T-cell (primary cell): Measurements from ENCODE around the gene C3orf20. TPM values are rescaled to one million over a fixed set of nuclear protein-coding genes. Genes with fewer than 3 reads are reported as not detected.

Source experiments
- ATAC-seq, 4 experiments: fragments of 200-7000 bp in 3 of 4; fragments of 150-1000 bp in 1 of 4; cut with Tn5 transposase; replicated peaks in 1 of 4; 1 replicate in 3 of 4; 2 replicates in 1 of 4; pipeline ENCODE4 v1.10.0; 2021; ENCODE audit warnings: moderate library complexity in 3 of 4, mild to moderate bottlenecking in 2 of 4, moderate number of reproducible peaks in 1 of 4
- CTCF ChIA-PET, 2 donors: fragments of 300-600 bp; sonication (Branson Sonifier 250); formaldehyde crosslinking; loops; one replicate each; lab custom pipeline; 2022; ENCODE audit warnings: antibody characterized with exemption in 2 of 2; lab: Charles Lee
- POLR2A ChIA-PET, 2 donors: fragments of 300-600 bp; sonication (Branson Sonifier 250); formaldehyde crosslinking; loops; one replicate each; lab custom pipeline; 2022; ENCODE audit warnings: antibody characterized with exemption in 2 of 2; lab: Charles Lee
- DNase-seq, 35 experiments: peaks; one replicate each; pipeline versions ENCODE4 v3.0.0 to v3.0.0-alpha.2; 2013 to 2023
- H3K27ac ChIP-seq: one replicate; pipeline ENCODE4 v1.5.1; 2013; ENCODE audit warnings: low read length
- H3K27me3 ChIP-seq, 2 experiments: replicated peaks in 1 of 2; 1 replicate in 1 of 2; 2 replicates in 1 of 2; pipeline versions ENCODE4 v1.6.1 to v1.7.0; 2013; ENCODE audit warnings: low read length in 1 of 2, mixed read lengths in 1 of 2; ENCODE audit not compliant: control insufficient read depth in 2 of 2, insufficient read depth in 2 of 2; ENCODE audit errors: extremely low read depth in 1 of 2
- H3K36me3 ChIP-seq, 2 donors: 1 replicate in 1 of 2; 2 replicates in 1 of 2; pipeline versions ENCODE4 v1.6.1 to v1.7.0; 2013; ENCODE audit warnings: low read length in 1 of 2; ENCODE audit not compliant: control insufficient read depth in 2 of 2, insufficient read depth in 1 of 2; ENCODE audit errors: extremely low read depth in 1 of 2
- H3K4me1 ChIP-seq, 2 experiments: 1 replicate in 1 of 2; 2 replicates in 1 of 2; pipeline versions ENCODE4 v1.6.1 to v1.7.0; 2013; ENCODE audit warnings: low read length in 2 of 2, mixed read lengths in 1 of 2; ENCODE audit not compliant: insufficient read depth in 2 of 2, control insufficient read depth in 1 of 2; ENCODE audit errors: extremely low read depth in 1 of 2
- H3K4me3 ChIP-seq, 2 donors: 1 replicate in 1 of 2; 2 replicates in 1 of 2; pipeline versions ENCODE4 v1.5.1 to v1.7.0; 2013; ENCODE audit warnings: mild to moderate bottlenecking in 2 of 2, low read length in 1 of 2, moderate library complexity in 1 of 2; ENCODE audit not compliant: control insufficient read depth in 1 of 2; ENCODE audit errors: extremely low read depth in 1 of 2
- H3K9me3 ChIP-seq: 2 replicates; pipeline ENCODE4 v1.7.0; 2013
- H3K27ac Mint-ChIP-seq, 2 donors: one replicate each; pipeline ENCODE4 v1.8.0; 2020 to 2021; ENCODE audit warnings: mild to moderate bottlenecking in 2 of 2, mixed read lengths in 2 of 2
- H3K27me3 Mint-ChIP-seq, 2 donors: one replicate each; pipeline ENCODE4 v1.8.0; 2021 to 2022; ENCODE audit warnings: mixed read lengths in 2 of 2
- H3K36me3 Mint-ChIP-seq: one replicate; pipeline ENCODE4 v1.8.0; 2021; ENCODE audit warnings: mixed read lengths
- H3K4me1 Mint-ChIP-seq, 3 donors: one replicate each; pipeline ENCODE4 v1.8.0; 2020 to 2022; ENCODE audit warnings: mixed read lengths in 3 of 3, mild to moderate bottlenecking in 1 of 3
- H3K4me3 Mint-ChIP-seq, 3 donors: one replicate each; pipeline ENCODE4 v1.8.0; 2020 to 2022; ENCODE audit warnings: mild to moderate bottlenecking in 3 of 3, mixed read lengths in 3 of 3, moderate library complexity in 3 of 3
- H3K9me3 Mint-ChIP-seq, 3 donors: one replicate each; pipeline ENCODE4 v1.8.0; 2020 to 2022; ENCODE audit warnings: mixed read lengths in 3 of 3
- WGBS: methylation state at CpG from one replicate; pipeline ENCODE4 v1.1.5; 2013; ENCODE audit warnings: missing lambda C conversion rate; ENCODE audit not compliant: insufficient coverage; 5-methylcytosine and 5-hydroxymethylcytosine counted together
- total RNA-seq, 35 experiments: library from RNA in 6 of 35; stranded (reverse) in 6 of 35; fragments of 120-200 nt in 1 of 35; gene quantifications; one replicate each; pipeline versions ENCODE4 v1.2.1 to v1.2.4 and lab custom pipeline; 2013 to 2026

The C3orf20 gene
- total RNA-seq, 5 donors from 2014 or later (not counting 1 experiment from before 2014, with no cell fraction given) = 0.19 to 0.82 (median 0.37) TPM

DNA sequence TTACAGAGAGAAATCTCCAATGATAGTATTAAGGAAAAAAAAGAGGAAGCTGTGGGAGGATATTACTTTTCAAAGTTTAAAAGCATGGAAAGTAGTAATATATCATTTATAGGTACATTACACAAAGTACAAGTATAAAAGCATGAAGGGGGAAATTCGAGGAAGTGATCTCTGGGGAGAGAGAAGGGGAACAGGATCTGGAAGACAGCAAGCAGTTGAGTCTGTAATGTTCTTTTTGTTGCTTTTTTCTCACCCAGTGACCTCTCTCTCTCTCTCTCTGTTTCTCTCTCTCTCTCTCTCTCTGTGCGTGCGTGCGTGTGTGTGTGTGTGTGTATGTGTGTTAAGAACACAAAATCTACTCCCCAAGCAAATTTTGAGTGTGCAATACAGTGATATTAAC is 10.2 kb downstream of the C3orf20 start:
- Histone ChIP-seq H3K36me3 (no peaks in the 10 kb centered on the region), H3K27ac (no peak overlapping the region), H3K9me3 (no peaks in the 10 kb centered on the region), H3K4me1 (no peaks in the 10 kb centered on the region), H3K27me3 (peaks cover 0 to 2% of the 10 kb centered on the region in 2 experiments), H3K4me3 (no peak overlapping the region)
- CTCF ChIA-PET = no interaction called here
- peaks cover 0 to 6% (median 5%) of the 10 kb centered on the region in 3 donors for H3K9me3 Mint-ChIP-seq
- peaks cover 6% of the 10 kb centered on the region for H3K36me3 Mint-ChIP-seq
- ATAC-seq = no peak
- no peaks in the 10 kb centered on the region for H3K4me1 Mint-ChIP-seq
- no CpG with 5 or more reads among the region's 4 CpGs for WGBS
- H3K27me3 Mint-ChIP-seq = no peaks in the 10 kb centered on the region
- no peak for DNase-seq
- H3K4me3 Mint-ChIP-seq = no peak overlapping the region
- POLR2A ChIA-PET = no interaction called here
- no peak overlapping the region for H3K27ac Mint-ChIP-seq

DNA sequence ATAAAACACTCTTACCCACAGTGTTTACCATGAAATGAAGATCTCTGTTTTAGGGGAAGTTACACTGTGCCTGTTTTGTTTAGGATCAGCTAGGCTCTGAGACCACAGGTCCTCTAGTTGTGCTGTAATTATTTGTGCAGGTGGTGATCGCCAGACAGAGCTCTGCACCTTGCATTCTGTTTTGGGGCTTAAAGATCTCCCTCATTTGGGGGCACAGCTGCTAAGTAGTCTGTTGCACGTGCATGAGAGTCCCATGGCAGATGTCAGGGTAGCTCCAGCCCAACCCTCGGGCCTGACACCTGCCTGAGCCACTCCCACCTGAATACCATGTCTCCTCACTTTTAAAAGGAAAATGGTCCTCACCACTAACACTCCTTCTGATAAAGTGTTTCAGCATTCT is 12.4 kb downstream of the C3orf20 start:
- Mint-ChIP-seq H3K27ac (no peak overlapping the region), H3K4me3 (no peak overlapping the region), H3K4me1 (no peaks in the 10 kb centered on the region), H3K9me3 (no peaks in the 10 kb centered on the region), H3K27me3 (no peaks in the 10 kb centered on the region), H3K36me3 (peaks cover 7% of the 10 kb centered on the region)
- WGBS = 67% methylated on average over 2 of the region's 3 CpGs
- DNase-seq = no peak
- peaks cover 0 to 2% of the 10 kb centered on the region in 2 experiments for H3K27me3 ChIP-seq
- POLR2A ChIA-PET = no interaction called here
- H3K36me3 ChIP-seq = no peaks in the 10 kb centered on the region
- H3K9me3 ChIP-seq = no peaks in the 10 kb centered on the region
- no peak overlapping the region for H3K27ac ChIP-seq
- no peak overlapping the region for H3K4me3 ChIP-seq
- CTCF ChIA-PET = no interaction called here
- ATAC-seq = no peak
- H3K4me1 ChIP-seq = no peaks in the 10 kb centered on the region

DNA sequence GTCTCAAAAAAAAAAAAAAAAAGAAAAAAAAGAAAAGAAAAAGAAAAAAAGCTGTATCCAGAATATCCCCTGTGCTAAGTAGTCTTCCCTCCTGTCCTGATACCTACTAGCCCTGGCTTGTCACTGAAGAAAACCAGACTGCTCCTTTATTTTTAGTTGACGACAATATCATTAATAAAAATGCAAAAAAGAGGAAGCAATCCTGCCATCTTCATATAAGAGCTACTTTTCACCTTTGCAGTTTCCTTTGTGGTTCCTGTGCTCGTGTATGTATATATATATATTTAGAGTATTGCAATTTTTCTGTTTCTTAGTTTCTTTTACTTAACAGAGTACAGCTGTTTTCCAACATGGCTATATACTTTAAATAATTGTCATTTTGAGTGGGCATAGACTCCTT is 13.6 kb downstream of the C3orf20 start:
- Mint-ChIP-seq H3K36me3 (peaks cover 7% of the 10 kb centered on the region), H3K27ac (no peak overlapping the region), H3K9me3 (peaks cover 0 to 3% (median 2%) of the 10 kb centered on the region in 3 donors), H3K4me1 (no peaks in the 10 kb centered on the region), H3K4me3 (no peak overlapping the region), H3K27me3 (no peaks in the 10 kb centered on the region)
- Histone ChIP-seq H3K4me1 (no peaks in the 10 kb centered on the region), H3K27ac (no peak overlapping the region), H3K36me3 (no peaks in the 10 kb centered on the region), H3K27me3 (peaks cover 0 to 2% of the 10 kb centered on the region in 2 experiments), H3K4me3 (no peak overlapping the region), H3K9me3 (no peaks in the 10 kb centered on the region)
- WGBS = no CpG with 5 or more reads among the region's 2 CpGs
- no peak for ATAC-seq
- ChIA-PET CTCF (interaction anchor here in 1 of 2 donors (0.7 kb wide), 1 partner anchor 44 kb away, joined by 3 read pairs; no protein-coding TSS in a partner anchor), POLR2A (no interaction called here)
- DNase-seq = no peak

DNA sequence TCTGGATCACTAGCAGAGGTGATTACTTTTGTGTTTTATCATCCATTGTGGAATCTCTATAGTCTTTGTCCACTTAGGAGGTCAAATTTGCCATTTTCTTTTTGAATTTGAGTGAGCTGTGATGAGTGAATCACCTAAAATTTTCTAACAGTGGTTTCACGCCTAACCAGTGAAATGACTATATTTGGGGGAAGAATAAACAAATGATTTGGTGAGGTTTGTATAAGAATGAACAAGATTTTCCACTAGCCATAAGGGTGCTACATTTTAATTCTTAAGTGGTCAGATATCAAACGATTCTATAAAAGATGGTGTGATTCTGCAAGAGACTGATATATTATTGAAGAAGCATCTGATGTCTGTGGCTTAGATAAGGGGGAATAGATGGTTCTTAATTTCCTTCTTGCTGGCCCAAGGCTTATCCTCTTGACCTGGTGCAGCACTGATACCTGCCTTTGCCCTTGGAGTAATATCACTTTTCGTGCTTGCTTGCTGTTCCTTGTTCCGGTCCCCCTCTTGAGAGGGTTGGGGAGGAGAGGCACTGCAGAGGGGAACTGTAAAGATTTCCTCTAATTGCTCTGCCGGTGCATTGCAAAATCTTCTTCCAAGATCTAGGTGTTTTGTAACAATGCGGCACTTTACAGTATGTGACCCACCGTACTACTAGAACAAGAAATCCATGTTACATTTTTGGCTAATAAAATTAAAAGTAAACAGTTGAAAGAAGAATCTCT is 14.5 kb downstream of the C3orf20 start:
- no peak overlapping the region for H3K4me3 Mint-ChIP-seq
- CTCF ChIA-PET = no interaction called here
- WGBS = 30% methylated on average over 2 of the region's 7 CpGs
- H3K36me3 Mint-ChIP-seq = peaks cover 13% of the 10 kb centered on the region
- ATAC-seq = no peak
- POLR2A ChIA-PET = no interaction called here
- no peak overlapping the region for H3K27ac ChIP-seq
- no peak overlapping the region for H3K4me3 ChIP-seq
- H3K36me3 ChIP-seq = no peaks in the 10 kb centered on the region
- peaks cover 0 to 2% of the 10 kb centered on the region in 2 experiments for H3K27me3 ChIP-seq
- no peak for DNase-seq
- H3K27me3 Mint-ChIP-seq = no peaks in the 10 kb centered on the region
- H3K4me1 Mint-ChIP-seq = no peaks in the 10 kb centered on the region
- peaks cover 0 to 10% (median 3%) of the 10 kb centered on the region in 3 donors for H3K9me3 Mint-ChIP-seq
- no peak overlapping the region for H3K27ac Mint-ChIP-seq
- H3K4me1 ChIP-seq = no peaks in the 10 kb centered on the region
- H3K9me3 ChIP-seq = no peaks in the 10 kb centered on the region

DNA sequence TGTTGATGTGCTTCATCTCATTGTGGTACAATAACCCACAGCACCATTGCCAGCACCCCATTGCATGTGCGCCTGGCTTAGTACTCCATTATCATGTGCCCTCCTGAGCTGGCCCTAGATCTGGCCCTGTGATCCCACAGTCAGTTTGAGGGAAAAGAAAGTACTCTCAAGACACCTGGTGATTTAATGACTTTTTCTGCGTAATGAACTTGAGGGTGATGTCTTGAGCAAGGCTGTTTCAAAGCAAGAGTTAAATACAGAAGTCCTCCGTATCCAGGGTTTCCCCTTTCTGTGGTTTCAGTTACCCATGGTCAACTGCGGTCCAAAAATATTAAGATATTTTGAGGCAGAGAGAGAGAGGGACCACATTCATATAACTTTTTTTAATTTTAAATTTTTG is 16.3 kb downstream of the C3orf20 start:
- Mint-ChIP-seq H3K4me3 (no peak overlapping the region), H3K4me1 (no peaks in the 10 kb centered on the region), H3K27me3 (no peaks in the 10 kb centered on the region), H3K36me3 (peaks cover 15% of the 10 kb centered on the region), H3K27ac (no peak overlapping the region), H3K9me3 (peaks cover 0 to 12% (median 3%) of the 10 kb centered on the region in 3 donors)
- H3K9me3 ChIP-seq = no peaks in the 10 kb centered on the region
- ATAC-seq (no peak), DNase-seq (no peak)
- no peaks in the 10 kb centered on the region for H3K4me1 ChIP-seq
- no peaks in the 10 kb centered on the region for H3K36me3 ChIP-seq
- H3K4me3 ChIP-seq = no peak overlapping the region
- CTCF ChIA-PET = no interaction called here
- H3K27ac ChIP-seq = no peak overlapping the region
- POLR2A ChIA-PET = no interaction called here
- no CpG with 5 or more reads among the region's 4 CpGs for whole genome bisulfite sequencing
- H3K27me3 ChIP-seq = peaks cover 0 to 2% of the 10 kb centered on the region in 2 experiments

- H3K27me3 Mint-ChIP-seq = no peaks in the 10 kb centered on the region
- POLR2A ChIA-PET = no interaction called here
Observed at GRCh38 chr3:14691719-14692118, 16.8 kb downstream of the C3orf20 start.

More at GRCh38 chr3:14691719-14692118, 16.8 kb downstream of the C3orf20 start:
- peaks cover 0 to 12% (median 3%) of the 10 kb centered on the region in 3 donors for H3K9me3 Mint-ChIP-seq
- Histone ChIP-seq H3K27me3 (peaks cover 0 to 2% of the 10 kb centered on the region in 2 experiments), H3K9me3 (no peaks in the 10 kb centered on the region), H3K4me3 (no peak overlapping the region), H3K27ac (no peak overlapping the region), H3K4me1 (no peaks in the 10 kb centered on the region), H3K36me3 (no peaks in the 10 kb centered on the region)
- H3K36me3 Mint-ChIP-seq = peaks cover 15% of the 10 kb centered on the region
- H3K4me3 Mint-ChIP-seq = no peak overlapping the region
- ATAC-seq (no peak), DNase-seq (no peak)
- no peak overlapping the region for H3K27ac Mint-ChIP-seq
- CTCF ChIA-PET = no interaction called here
- H3K4me1 Mint-ChIP-seq = no peaks in the 10 kb centered on the region
- no CpG with 5 or more reads among the region's 1 CpG for WGBS
